HG02798 (cell line): Measurements from ENCODE around the gene MYCN.
"Not testable (repeated sequence)": the region's sequence is repeated elsewhere in the genome, so short reads cannot be mapped to it uniquely, and the experiment has no call there.

Experiments
- ATAC-seq: cut with Tn5 transposase; IDR thresholded peaks from one replicate; pipeline ENCODE4 v1.9.1; 2021; ENCODE audit warnings: mild to moderate bottlenecking; ENCODE audit not compliant: unreplicated experiment, poor library complexity

MYCN gene

DNA sequence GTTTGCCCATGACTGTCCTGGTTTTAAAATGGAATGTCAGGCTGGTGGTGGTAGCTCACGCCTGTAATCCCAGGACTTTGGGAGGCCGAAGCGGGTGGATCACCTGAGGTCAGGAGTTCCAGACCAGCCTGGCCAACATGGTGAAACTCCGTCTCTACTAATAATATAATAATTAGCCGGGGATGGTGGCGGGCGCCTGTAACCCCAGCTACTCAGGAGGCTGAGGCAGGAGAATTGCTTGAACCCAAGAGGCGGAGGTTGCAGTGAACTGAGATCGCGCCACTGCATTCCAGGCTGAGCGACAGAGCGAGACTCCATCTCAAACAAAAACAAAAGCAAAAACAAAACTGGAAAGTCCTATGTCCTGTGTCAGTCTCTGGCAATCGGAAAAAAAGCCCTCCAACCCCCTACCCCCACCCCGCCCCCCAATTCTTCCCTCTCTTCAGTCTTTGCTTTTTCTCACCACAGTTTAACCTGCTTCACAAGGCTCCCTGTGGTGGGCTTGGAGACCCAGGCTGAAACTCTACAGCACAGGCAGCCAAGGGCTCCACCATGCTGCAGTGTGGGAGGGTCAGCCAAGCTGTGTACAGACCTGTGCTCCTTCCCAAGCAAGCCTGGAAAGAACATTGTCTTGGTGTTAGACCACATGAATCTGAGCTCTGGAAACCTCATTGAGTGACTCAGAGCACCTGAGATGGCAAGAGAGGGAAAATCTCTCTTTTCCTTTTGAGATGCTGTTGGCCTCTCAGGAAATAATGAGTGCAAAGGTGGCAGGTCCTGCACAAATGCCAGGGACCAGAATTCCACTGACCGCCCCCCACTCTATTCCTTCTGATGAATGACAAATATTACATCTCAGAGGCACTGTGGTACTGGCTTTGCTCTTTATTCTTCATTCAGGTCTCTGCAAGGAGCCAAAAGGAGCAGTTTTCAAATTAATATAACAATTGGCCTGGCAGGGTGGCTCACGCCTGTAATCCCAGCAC is 16.7 kb downstream of the MYCN start:
- ATAC-seq: no peak

DNA sequence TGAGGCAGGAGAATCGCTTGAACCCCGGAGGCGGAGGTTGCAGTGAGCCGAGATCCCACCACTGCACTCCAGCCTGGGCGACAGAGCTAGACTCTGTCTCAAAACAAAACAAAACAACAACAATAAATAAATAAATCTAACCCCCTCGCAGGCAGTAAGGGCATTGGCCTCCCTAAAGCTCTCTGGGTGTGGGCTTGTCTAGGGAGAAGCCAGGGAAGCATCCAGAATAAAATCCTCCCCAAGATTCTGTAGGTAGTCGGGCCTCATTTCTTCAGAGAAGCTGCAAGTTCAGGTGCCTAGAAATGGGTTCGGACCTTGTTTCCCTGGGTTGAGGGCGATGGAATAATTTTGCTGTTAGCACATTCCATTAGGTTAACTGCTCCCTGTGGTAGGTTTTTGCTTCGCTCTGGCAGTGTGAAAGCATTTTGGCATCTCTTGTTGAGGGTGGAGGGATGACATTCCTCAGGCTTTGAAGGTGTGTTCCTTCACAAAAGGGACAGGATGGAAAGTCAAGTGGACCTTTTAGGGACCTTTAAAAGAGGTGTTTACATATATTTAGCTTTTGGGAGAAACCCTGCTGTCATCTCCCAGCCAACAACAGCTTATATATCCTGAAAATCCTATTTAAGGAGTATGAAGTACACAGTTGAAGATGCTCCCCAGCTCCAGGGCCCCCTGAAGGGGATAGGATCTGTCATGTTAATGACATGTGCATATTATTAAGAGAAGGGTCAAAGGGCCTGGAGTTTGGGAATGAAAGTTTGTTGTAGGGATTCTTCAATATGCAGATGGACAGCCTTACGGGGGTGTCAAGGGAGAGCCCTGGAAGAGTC is 17.7 kb downstream of the MYCN start:
- ATAC-seq: no peak

GRCh38 chr2:15959331-15960153 is 19.2 kb downstream of the MYCN start:
- no peak for ATAC-seq

- ATAC-seq: not testable (repeated sequence)
Observed at GRCh38 chr2:15960154-15960520, 19.8 kb downstream of the MYCN start.

DNA sequence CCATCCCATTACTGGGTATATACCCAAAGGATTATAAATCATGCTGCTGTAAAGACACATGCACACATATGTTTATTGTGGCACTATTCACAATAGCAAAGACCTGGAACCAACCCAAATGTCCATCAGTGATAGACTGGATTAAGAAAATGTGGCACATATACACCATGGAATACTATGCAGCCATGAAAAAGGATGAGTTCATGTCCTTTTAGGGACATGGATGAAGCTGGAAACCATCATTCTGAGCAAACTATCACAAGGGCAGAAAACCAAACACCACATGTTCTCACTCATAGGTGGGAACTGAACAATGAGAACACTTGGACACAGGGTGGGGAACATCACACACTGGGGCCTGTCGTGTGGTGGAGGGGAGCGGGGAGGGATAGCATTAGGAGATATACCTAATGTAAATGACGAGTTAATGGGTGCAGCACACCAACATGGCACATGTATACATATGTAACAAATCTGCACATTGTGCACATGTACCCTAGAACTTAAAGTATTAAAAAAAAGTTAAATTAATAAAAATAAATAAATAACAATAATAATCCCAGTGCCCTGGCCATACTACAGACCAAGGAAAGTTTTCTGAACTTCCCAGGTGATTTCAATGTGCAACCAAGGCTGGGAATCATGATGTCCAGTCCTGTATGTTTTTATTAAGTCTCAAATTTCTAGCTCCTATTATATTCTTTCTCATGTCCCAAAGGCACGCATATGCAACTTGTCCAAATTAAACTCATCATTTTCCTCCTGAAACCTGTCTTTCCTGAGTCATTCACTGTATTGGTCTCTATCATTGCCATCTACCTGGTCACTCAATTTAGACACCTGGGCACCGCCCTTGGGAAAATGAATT is 23.0 kb downstream of the MYCN start:
- ATAC-seq: not testable (repeated sequence)

DNA sequence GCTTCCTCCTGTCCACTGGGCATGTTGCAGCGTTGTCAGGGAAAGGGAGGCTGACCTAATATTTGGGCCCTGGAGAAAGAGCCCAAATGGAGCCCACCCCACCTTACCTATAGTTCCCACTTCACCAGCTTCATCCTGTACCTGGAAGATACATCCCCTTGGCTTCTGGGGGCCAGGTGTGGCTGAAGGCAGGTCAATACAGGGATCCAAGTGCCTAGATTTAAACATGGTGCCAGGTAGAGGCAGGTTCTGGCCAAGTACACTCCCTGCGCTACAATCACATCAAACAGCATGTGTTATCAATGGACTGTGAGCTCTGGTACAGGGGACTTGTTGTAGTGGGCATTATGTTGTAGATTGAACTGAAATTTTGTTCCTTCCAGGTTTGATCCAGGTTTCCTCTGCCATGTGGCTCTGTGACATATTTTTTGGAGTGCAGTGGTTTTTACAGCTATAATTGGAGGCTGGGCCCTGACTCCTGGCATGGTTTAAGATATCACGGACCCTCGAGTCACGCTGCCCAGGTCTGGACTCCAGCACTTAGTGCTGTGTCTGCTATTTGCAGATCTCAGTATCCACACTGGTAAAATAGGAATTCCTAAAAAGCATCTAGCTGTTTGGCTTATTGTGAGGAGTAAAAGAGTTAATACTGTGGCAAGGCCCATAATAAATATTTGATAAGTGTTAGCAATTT is 23.8 kb downstream of the MYCN start:
- ATAC-seq: no peak

DNA sequence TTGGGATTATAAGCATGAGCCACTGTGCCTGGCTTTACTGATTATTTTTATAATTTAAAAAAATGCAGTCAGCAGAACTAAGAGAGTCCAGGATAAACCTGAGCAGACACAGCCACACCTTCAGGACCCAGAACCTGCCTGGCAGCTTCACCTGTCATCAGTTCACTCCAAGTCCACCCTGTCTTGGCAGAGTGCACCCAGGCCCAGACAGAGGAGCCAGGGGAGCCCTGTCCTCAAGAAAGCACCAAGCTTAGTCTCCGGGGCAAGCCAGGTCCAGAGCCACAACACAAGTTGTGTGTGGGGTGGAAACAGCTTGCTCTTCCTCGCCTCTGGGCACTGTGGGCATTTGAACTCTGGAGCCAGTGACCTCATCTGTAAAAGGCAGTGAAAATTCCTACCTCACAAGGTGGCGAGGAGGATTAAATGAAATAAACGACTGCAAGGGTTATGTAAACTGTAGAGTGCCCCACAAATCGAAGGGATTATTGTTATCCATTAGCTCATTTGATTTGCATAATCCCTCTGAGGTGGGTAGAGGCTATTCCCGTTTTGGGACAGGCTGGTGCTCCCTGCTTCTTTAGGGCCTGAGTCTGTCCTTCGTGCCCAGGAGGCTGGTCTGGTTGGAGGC is 24.7 kb downstream of the MYCN start:
- ATAC-seq: no peak

DNA sequence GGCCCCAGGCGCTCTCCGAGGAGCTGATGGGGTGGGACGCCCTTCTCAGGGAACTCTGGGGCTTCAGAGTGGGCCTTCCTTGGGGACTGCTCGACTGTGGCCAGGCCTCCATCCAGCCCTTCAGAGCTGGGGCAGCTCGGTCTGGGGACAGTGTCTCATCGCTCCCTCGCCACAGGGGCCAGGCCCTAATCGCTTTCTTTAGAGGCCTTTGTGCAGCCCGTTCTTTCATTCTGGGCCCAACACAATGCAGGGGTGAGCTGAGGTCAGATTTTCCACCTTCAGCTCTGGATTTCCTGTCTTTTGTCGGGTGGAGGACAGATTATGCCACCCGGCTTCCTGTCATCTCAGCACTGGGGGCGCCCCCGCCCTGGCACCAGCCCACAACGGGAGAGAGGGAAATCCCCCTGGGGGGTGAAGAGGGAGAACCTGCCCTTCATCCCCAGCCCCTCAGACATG is 25.2 kb downstream of the MYCN start:
- ATAC-seq: no peak

DNA sequence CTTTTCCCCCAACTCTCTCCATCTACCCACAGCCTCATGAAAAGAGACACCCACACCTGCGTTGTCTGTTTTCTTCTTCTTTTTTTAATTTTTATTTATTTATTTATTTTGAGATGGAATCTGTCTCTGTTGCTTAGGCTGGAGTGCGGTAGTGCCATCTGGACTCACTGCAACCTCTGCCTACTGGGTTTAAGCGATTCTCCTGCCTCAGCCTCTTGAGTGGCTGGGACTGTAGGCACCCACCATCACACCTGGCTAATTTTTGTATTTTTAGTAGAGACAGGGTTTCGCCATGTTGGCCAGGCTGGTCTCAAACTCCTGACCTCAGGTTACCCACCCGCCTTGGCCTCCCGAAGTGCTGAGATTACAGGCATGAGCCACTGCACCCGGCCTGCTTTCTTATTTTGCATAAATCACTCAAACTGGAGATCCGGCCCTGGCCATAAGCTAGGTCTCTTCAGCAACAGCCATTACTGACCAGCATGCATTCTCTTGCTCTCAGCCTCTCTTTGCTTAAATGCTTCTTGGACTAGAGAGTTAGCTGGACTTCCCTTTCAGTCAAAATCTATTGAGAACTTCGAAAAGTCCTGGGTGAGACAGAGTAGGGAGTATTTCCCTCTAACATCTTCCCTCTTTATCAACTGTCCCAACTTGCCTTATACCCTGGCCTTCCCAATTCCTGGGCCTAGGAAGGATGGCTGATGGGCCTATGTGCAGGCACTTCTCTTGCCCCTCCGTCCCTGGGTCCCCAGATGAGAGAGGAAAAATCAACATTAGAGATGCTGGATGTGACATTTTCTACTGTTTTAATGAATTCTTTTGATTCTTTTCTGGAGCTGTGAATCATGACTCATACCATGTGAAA is 27.3 kb downstream of the MYCN start:
- ATAC-seq: no peak

- no peak for ATAC-seq
Observed at GRCh38 chr2:15968280-15969178, 28.2 kb downstream of the MYCN start.

- ATAC-seq: no peak
Observed at GRCh38 chr2:15969214-15969613, 28.9 kb downstream of the MYCN start.

- no peak for ATAC-seq
Observed at GRCh38 chr2:15970701-15971100, 30.4 kb downstream of the MYCN start.

DNA sequence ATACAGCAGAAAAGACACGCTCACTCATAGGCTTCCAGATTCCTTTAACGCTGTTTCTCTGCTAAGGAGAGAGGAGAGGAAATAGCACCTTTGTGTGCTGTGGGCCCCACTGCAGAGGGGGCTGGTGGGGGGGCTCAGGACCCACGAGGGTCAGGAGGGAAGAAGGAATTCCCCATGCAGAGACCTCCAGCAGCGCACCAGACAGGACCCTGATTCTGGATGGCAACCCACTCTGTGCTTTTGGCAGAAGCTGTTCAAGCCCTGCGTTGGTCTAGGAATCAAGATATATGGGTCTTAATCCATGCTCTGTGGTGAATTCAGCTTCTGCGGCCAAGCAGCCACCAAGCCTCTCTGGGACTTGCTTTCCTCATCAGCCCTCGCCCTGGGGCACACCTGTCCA is 31.0 kb downstream of the MYCN start:
- ATAC-seq: no peak

DNA sequence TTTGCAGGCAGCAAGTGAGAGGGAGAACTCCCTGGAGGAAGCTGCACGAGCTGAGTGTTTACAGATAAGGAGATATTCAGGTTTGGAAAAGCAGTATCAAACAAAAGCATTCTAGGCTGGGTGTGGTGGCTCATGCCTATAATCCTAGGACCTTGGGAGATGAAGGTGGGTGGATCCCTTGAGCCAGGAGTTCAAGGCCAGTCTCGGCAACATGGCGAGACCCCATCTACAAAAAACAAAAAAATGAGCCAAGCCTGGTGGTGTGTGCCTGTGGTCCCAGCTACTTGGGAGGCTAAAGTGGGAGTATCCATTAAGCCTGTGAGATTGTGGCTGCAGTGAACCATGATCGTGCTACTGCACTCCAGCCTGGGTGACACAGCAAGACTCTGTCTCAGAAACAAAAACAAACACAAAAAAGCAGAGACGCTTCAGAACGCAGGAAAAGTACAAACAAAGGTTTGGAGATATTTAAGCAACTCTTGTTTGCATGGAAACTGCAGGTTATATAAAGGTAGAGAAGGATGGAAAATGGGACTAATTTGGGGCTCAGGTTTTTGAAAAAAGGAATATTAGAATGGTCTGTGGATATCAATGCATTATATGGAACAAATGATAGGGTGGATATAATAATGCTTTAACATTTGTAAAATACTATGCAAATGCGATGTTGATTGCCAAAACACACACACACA is 31.6 kb downstream of the MYCN start:
- ATAC-seq: no peak

- ATAC-seq: no peak
Observed at GRCh38 chr2:15973481-15974401, 33.4 kb downstream of the MYCN start.
